K562 (cell line): ENCODE measurements around the gene SPAG7. TPM values are rescaled to one million over a fixed set of nuclear protein-coding genes. Genes with fewer than 3 reads are reported as not detected.
A peak's percentile ranks its signal among the peaks of the same experiment; 100 is the strongest.

Experiments used
- ATAC-seq: fragments of 200-7000 bp; cut with Tn5 transposase; 3 replicates; pipeline ENCODE4 v1.9.1; 2020; ENCODE audit warnings: moderate library complexity
- BruUV-seq: library from RNA; stranded (reverse); fragments of 400-500 nt; replicated peaks from 2 replicates; lab custom pipeline; 2021; lab: Mats Ljungman, UMichigan
- CTCF ChIA-PET: fragments of 300-600 bp; formaldehyde crosslinking; extraction: SDS; loops from one replicate; lab custom pipeline; 2021; ENCODE audit warnings: low intra/inter-chr PET ratio; lab: Yijun Ruan, JAX
- POLR2A ChIA-PET: fragments of 300-600, 350-650 bp; sonication (Branson Sonifier 250); formaldehyde crosslinking; extraction: SDS; loops from one replicate; lab custom pipeline; 2021; ENCODE audit warnings: antibody characterized with exemption, inconsistent platforms; lab: Yijun Ruan, JAX
- DNase-seq, 4 experiments: peaks; one replicate each; pipeline versions ENCODE4 v3.0.0 to v3.0.0-alpha.2; 2011 to 2018; ENCODE audit warnings: low spot score in 3 of 4, mixed read lengths in 3 of 4; ENCODE audit errors: extremely low read depth in 1 of 4
- FAIRE-seq: peaks from 2 replicates; lab custom pipeline; 2011; peaks lifted over from hg19 to GRCh38; lab: Jason Lieb, UNC
- H2AFZ ChIP-seq: 2 replicates; pipeline ENCODE4 v1.6.0; 2011; ENCODE audit warnings: low read depth, low read length, control low read depth, inconsistent platforms
- H3K27ac ChIP-seq: fragments of 200-600 bp; 3 replicates; pipeline ENCODE4 v1.8.0; 2011; ENCODE audit warnings: low read depth, mild to moderate bottlenecking, control low read depth, inconsistent platforms, low read length, moderate library complexity, mixed read lengths; ENCODE audit errors: extremely low read depth
- H3K27me3 ChIP-seq, 2 experiments: fragments of 300-600 bp in 1 of 2; 2 replicates in 1 of 2; 3 replicates in 1 of 2; pipeline versions ENCODE4 v1.6.0 to v1.8.0; 2011; ENCODE audit warnings: inconsistent platforms in 2 of 2, low read length in 2 of 2, mild to moderate bottlenecking in 1 of 2, mixed read lengths in 1 of 2, moderate library complexity in 1 of 2; ENCODE audit not compliant: control insufficient read depth in 2 of 2, insufficient read depth in 2 of 2
- H3K36me3 ChIP-seq: fragments of 300-600 bp; 3 replicates; pipeline ENCODE4 v1.8.0; 2011; ENCODE audit warnings: mild to moderate bottlenecking, low read length, inconsistent platforms; ENCODE audit not compliant: control insufficient read depth, insufficient read depth
- H3K4me1 ChIP-seq, 2 experiments: fragments of 200-600 bp in 1 of 2; replicated peaks in 1 of 2; 2 replicates in 1 of 2; 3 replicates in 1 of 2; pipeline versions ENCODE4 v1.5.1 to v1.8.0; 2011; ENCODE audit warnings: inconsistent platforms in 2 of 2, low read length in 2 of 2, mild to moderate bottlenecking in 1 of 2, mixed read lengths in 1 of 2, moderate library complexity in 1 of 2; ENCODE audit not compliant: control insufficient read depth in 2 of 2, insufficient read depth in 2 of 2
- H3K4me2 ChIP-seq: 2 replicates; pipeline ENCODE4 v1.6.1; 2011; ENCODE audit warnings: low read length, control low read depth, inconsistent platforms, mixed read lengths; ENCODE audit not compliant: insufficient read depth
- H3K4me3 ChIP-seq: fragments of 200-600 bp; sonication (generic), shearing (Covaris generic); 2 replicates; pipeline ENCODE4 v1.5.1; 2016; ENCODE audit warnings: control low read depth, inconsistent platforms
- H3K79me2 ChIP-seq: fragments of 200-600 bp; 3 replicates; pipeline ENCODE4 v1.8.0; 2011; ENCODE audit warnings: low read length, inconsistent platforms; ENCODE audit not compliant: control insufficient read depth, insufficient read depth
- H3K9ac ChIP-seq, 2 experiments: 2 replicates each; pipeline versions ENCODE4 v1.6.0 to v1.6.1; 2011; ENCODE audit warnings: low read depth in 2 of 2, low read length in 2 of 2, control low read depth in 1 of 2, inconsistent platforms in 1 of 2, mild to moderate bottlenecking in 1 of 2, mixed read lengths in 1 of 2; ENCODE audit not compliant: insufficient read depth in 1 of 2
- H3K9me1 ChIP-seq: one replicate; pipeline ENCODE4 v1.6.0; 2011; ENCODE audit warnings: inconsistent platforms, mild to moderate bottlenecking, low read length, moderate library complexity; ENCODE audit not compliant: control insufficient read depth, insufficient read depth
- H3K9me3 ChIP-seq: replicated peaks from 2 replicates; pipeline ENCODE4 v1.5.1; 2011; ENCODE audit warnings: low read depth, low read length, inconsistent platforms; ENCODE audit not compliant: control insufficient read depth, insufficient read depth
- H4K20me1 ChIP-seq: replicated peaks from 2 replicates; pipeline ENCODE4 v1.6.1; 2011; ENCODE audit warnings: low read length, inconsistent platforms, mixed read lengths; ENCODE audit not compliant: control insufficient read depth, insufficient read depth
- ARHGAP35 ChIP-seq: fragments of 450-650 bp; IDR thresholded peaks from 2 replicates; pipeline ENCODE4 v1.6.1; 2018; ENCODE audit not compliant: partially characterized antibody
- ERF ChIP-seq: fragments of 450-650 bp; formaldehyde crosslinking; IDR thresholded peaks from 2 replicates; pipeline ENCODE4 v1.4.0; 2020; ENCODE audit warnings: mild to moderate bottlenecking, mixed read lengths
- GATA2 ChIP-seq: sonication (generic); formaldehyde crosslinking; IDR thresholded peaks from 2 replicates; pipeline ENCODE4 v1.4.0; 2020; ENCODE audit warnings: mild to moderate bottlenecking, missing genetic modification reagents
- HIVEP1 ChIP-seq: fragments of 250-450 bp; sonication (Bioruptor Pico); IDR thresholded peaks from 2 replicates; pipeline ENCODE4 v1.4.0; 2020; ENCODE audit warnings: mild to moderate bottlenecking
- MCM2 ChIP-seq: fragments of 450-650 bp; IDR thresholded peaks from 2 replicates; pipeline ENCODE4 v1.6.1; 2017; ENCODE audit warnings: low read depth, mild to moderate bottlenecking
- NFIX ChIP-seq: fragments of 250-450 bp; sonication (Bioruptor Pico); IDR thresholded peaks from 2 replicates; pipeline ENCODE4 v1.4.0; 2020; ENCODE audit warnings: low read depth, mild to moderate bottlenecking, moderate library complexity
- SAFB2 ChIP-seq: fragments of 200-400 bp; formaldehyde crosslinking; IDR thresholded peaks from 2 replicates; pipeline ENCODE4 v1.6.1; 2018; ENCODE audit warnings: borderline replicate concordance, low read length, low read depth, moderate library complexity; ENCODE audit not compliant: severe bottlenecking
- ZNF212 ChIP-seq: fragments of 450-650 bp; formaldehyde crosslinking; IDR thresholded peaks from 2 replicates; pipeline ENCODE4 v1.4.0; 2020; ENCODE audit warnings: mild to moderate bottlenecking
- ZNF224 ChIP-seq: sonication (generic); formaldehyde crosslinking; IDR thresholded peaks from 2 replicates; pipeline ENCODE4 v1.8.0; 2022; ENCODE audit warnings: mild to moderate bottlenecking, missing genetic modification reagents
- ZNF79 ChIP-seq: fragments of 250-450 bp; sonication (Bioruptor Pico); IDR thresholded peaks from 2 replicates; pipeline ENCODE4 v1.4.0; 2020; ENCODE audit warnings: low read depth, mild to moderate bottlenecking, moderate library complexity
- WGBS: fragments of 100-300 bp; shearing (Covaris generic); methylation state at CpG from one replicate; pipeline ENCODE4 v1.1.6; 2016; ENCODE audit warnings: low coverage, mixed read lengths; ENCODE audit not compliant: insufficient coverage; ENCODE audit errors: missing lambda C conversion rate; 5-methylcytosine and 5-hydroxymethylcytosine counted together
- in situ Hi-C: fragments of 300-500 bp; cut with MboI; formaldehyde crosslinking; loops from 4 replicates; pipeline ENCODE4 v1.15.0; 2018; ENCODE audit warnings: inconsistent platforms, mixed read lengths
- intact Hi-C: fragments of 100-400 bp; cut with micrococcal nuclease; formaldehyde crosslinking; loops from 2 replicates; pipeline ENCODE4 v1.14.2; 2022
- polyA plus RNA-seq, 8 experiments: library from polyadenylated mRNA; depleted of rRNA in 4 of 8; stranded (reverse) in 5 of 8; unstranded in 3 of 8; fragments of >200 nt; fragmentation: Nextera tagmentation in 2 of 8; fragmentation: Illumina TruSeq in 1 of 8; extraction: Ambion mirVana in 2 of 8; extraction: Trizol in 1 of 8; gene quantifications; 2 replicates each; pipeline versions ENCODE4 v1.2.1 to v1.2.3, GENCODE V29; 2011 to 2014; ENCODE audit warnings: inconsistent platforms in 1 of 8, missing spikeins in 1 of 8
- total RNA-seq, 7 experiments: library from RNA; depleted of rRNA in 6 of 7; stranded (reverse); fragments of >200 nt in 6 of 7; fragmentation: Illumina TruSeq in 2 of 7; extraction: Trizol in 2 of 7; gene quantifications; 2 replicates each; pipeline versions ENCODE4 v1.2.1 to v1.2.3, GENCODE V29; 2011 to 2021; ENCODE audit warnings: low replicate concordance in 1 of 7
- TF ChIP-seq, protein P1 (sequence below): sonication (generic); formaldehyde crosslinking; IDR thresholded peaks from 2 replicates; pipeline ENCODE4 v1.8.1; 2023; ENCODE audit warnings: mild to moderate bottlenecking, missing genetic modification reagents
- TF ChIP-seq, protein P2 (sequence below): fragments of 450-650 bp; IDR thresholded peaks from 2 replicates; pipeline ENCODE4 v1.6.1; 2016; ENCODE audit warnings: mild to moderate bottlenecking
- TF ChIP-seq, protein P3 (sequence below): fragments of 450-650 bp; IDR thresholded peaks from 2 replicates; pipeline ENCODE4 v1.6.1; 2016; ENCODE audit warnings: low read depth, mild to moderate bottlenecking, moderate library complexity
- TF ChIP-seq, protein P4 (sequence below): fragments of 450-650 bp; formaldehyde crosslinking; IDR thresholded peaks from 2 replicates; pipeline ENCODE4 v1.4.0; 2022; ENCODE audit warnings: missing genetic modification characterization

The SPAG7 gene
- total and polyA plus RNA-seq, 9 of the 15 experiments (the other 6 are each of a cell fraction or from before 2014, with no cell fraction given) = 5.6 to 53.5 (median 36.3) TPM

DNA sequence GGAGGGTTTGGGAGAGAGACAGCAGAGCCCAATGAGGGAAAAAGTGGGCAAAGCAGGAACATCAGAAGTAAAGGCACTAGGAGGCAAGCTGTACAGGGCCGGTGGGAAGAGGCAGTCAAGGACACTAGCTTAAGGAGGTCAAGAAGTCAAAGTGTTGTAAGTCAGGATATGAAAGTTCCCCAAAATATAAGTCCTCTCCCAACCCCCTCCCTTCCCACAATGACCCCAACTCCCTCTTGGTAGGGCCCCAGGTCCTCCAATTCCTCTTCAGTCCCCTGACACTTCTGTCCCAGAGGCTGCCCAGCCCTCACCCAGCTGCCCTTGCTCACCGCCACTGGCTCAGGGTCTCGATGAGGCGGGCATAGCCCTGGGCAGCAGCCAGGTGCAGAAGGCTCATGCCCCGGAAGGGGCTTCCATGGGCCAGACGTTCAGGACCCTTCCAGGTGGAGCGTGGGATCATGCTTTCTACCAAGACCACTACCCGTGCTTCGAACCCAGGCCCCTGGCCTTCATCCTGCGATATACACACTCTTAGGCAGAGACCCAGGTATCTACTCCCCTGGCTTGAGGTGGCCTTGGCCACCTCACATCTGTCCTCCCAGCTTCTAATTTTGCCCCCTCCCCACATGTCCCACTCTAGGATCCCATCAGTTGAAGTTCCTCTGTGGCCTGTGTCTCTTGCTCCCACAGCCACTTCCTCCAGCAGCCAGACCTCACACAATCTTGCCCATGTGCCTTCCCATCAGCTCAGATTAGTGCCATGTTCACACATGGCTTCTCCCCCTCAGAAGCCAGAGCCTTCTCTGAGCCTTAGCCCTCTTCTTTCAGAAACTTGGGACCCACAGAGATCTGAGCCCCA is 5.9 kb upstream of the SPAG7 start:
- H3K36me3 ChIP-seq = peaks cover 85% of the 10 kb centered on the region
- no peaks in the 10 kb centered on the region for H3K27me3 ChIP-seq
- peaks cover 9% of the 10 kb centered on the region; the same call in 2 of the 3 replicates for H3K79me2 ChIP-seq
- no peak overlapping the region for H3K27ac ChIP-seq
- peak overlapping the region in 1 of 2 experiments; percentile 52; a peak in 2 of 4 replicates for H3K9ac ChIP-seq
- no peak for DNase-seq
- H4K20me1 ChIP-seq = no peaks in the 10 kb centered on the region
- no peak overlapping the region for H3K4me3 ChIP-seq
- intact Hi-C loops = no loop called here
- POLR2A ChIA-PET = no interaction called here
- in situ Hi-C loops = no loop called here
- BruUV-seq = no TSS peak
- 83% methylated on average over 8 of the region's 10 CpGs for WGBS
- H2AFZ ChIP-seq = no peak overlapping the region
- peaks cover 11 to 12% of the 10 kb centered on the region in 2 experiments; a peak in 4 of 5 replicates for H3K4me1 ChIP-seq
- CTCF ChIA-PET = no interaction called here
- H3K4me2 ChIP-seq = no peak overlapping the region
- no peak for FAIRE-seq
- no peak for ATAC-seq
- TF ChIP-seq MCM2 = no peak
- TF ChIP-seq SAFB2 = no peak
- TF ChIP-seq, protein P1, sequence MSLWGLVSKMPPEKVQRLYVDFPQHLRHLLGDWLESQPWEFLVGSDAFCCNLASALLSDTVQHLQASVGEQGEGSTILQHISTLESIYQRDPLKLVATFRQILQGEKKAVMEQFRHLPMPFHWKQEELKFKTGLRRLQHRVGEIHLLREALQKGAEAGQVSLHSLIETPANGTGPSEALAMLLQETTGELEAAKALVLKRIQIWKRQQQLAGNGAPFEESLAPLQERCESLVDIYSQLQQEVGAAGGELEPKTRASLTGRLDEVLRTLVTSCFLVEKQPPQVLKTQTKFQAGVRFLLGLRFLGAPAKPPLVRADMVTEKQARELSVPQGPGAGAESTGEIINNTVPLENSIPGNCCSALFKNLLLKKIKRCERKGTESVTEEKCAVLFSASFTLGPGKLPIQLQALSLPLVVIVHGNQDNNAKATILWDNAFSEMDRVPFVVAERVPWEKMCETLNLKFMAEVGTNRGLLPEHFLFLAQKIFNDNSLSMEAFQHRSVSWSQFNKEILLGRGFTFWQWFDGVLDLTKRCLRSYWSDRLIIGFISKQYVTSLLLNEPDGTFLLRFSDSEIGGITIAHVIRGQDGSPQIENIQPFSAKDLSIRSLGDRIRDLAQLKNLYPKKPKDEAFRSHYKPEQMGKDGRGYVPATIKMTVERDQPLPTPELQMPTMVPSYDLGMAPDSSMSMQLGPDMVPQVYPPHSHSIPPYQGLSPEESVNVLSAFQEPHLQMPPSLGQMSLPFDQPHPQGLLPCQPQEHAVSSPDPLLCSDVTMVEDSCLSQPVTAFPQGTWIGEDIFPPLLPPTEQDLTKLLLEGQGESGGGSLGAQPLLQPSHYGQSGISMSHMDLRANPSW (CRISPR knock-in tag) = no peak
- TF ChIP-seq GATA2 (CRISPR knock-in tag) = no peak
- TF ChIP-seq, protein P2, sequence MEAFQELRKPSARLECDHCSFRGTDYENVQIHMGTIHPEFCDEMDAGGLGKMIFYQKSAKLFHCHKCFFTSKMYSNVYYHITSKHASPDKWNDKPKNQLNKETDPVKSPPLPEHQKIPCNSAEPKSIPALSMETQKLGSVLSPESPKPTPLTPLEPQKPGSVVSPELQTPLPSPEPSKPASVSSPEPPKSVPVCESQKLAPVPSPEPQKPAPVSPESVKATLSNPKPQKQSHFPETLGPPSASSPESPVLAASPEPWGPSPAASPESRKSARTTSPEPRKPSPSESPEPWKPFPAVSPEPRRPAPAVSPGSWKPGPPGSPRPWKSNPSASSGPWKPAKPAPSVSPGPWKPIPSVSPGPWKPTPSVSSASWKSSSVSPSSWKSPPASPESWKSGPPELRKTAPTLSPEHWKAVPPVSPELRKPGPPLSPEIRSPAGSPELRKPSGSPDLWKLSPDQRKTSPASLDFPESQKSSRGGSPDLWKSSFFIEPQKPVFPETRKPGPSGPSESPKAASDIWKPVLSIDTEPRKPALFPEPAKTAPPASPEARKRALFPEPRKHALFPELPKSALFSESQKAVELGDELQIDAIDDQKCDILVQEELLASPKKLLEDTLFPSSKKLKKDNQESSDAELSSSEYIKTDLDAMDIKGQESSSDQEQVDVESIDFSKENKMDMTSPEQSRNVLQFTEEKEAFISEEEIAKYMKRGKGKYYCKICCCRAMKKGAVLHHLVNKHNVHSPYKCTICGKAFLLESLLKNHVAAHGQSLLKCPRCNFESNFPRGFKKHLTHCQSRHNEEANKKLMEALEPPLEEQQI = no peak
- TF ChIP-seq, protein P3, sequence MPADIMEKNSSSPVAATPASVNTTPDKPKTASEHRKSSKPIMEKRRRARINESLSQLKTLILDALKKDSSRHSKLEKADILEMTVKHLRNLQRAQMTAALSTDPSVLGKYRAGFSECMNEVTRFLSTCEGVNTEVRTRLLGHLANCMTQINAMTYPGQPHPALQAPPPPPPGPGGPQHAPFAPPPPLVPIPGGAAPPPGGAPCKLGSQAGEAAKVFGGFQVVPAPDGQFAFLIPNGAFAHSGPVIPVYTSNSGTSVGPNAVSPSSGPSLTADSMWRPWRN = no peak
- TF ChIP-seq NFIX = no peak
- TF ChIP-seq ARHGAP35 = no peak
- TF ChIP-seq ZNF212 (CRISPR knock-in tag) = no peak
- TF ChIP-seq ERF (CRISPR knock-in tag) = no peak
- no peak for TF ChIP-seq ZNF224 (CRISPR knock-in tag)
- no peak for TF ChIP-seq ZNF79 (CRISPR knock-in tag)
- TF ChIP-seq, protein P4, sequence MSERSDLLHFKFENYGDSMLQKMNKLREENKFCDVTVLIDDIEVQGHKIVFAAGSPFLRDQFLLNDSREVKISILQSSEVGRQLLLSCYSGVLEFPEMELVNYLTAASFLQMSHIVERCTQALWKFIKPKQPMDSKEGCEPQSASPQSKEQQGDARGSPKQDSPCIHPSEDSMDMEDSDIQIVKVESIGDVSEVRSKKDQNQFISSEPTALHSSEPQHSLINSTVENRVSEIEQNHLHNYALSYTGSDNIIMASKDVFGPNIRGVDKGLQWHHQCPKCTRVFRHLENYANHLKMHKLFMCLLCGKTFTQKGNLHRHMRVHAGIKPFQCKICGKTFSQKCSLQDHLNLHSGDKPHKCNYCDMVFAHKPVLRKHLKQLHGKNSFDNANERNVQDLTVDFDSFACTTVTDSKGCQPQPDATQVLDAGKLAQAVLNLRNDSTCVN (CRISPR knock-in tag) = no peak
- TF ChIP-seq HIVEP1 (CRISPR knock-in tag) = no peak
- H3K9me1 ChIP-seq = no peaks in the 10 kb centered on the region
- no peaks in the 10 kb centered on the region for H3K9me3 ChIP-seq
